ENCODE measurements around the gene MAJIN.
A peak's percentile ranks its signal among the peaks of the same experiment; 100 is the strongest.

GRCh38 chr11:64990222-64990923 is 18.5 kb upstream of the MAJIN start:
- TF ChIP-seq CTCF (IDR thresholded peaks at IDR 0.05; ENCODE audit: low read depth, low read length, missing input control) (no peak), RXRA (IDR thresholded peaks at IDR 0.05) (peak; percentile 72 to 78), TAF1 (conservative IDR thresholded peaks at IDR 0.05) (no peak), GABPA (IDR thresholded peaks at IDR 0.05 in 1 of 2, conservative IDR thresholded peaks at IDR 0.05 in 1 of 2) (peak; percentile 40 to 44), RAD21 (IDR thresholded peaks at IDR 0.05) (peak in 1 of 2 donors; percentile 36), REST (IDR thresholded peaks at IDR 0.05) (no peak), SP1 (IDR thresholded peaks at IDR 0.05) (peak; percentile 74), YY1 (IDR thresholded peaks at IDR 0.05) (no peak), EGR1 (IDR thresholded peaks at IDR 0.05; ENCODE audit: low read depth in 2 of 2) (no peak), JUND (IDR thresholded peaks at IDR 0.05) (no peak), HNF4G (IDR thresholded peaks at IDR 0.05) (no peak), FOXA2 (IDR thresholded peaks at IDR 0.05) (no peak), MAX (IDR thresholded peaks at IDR 0.05) (peak; percentile 21)

Measured in liver (tissue), 3 donors.